MM.1S (cell line): ENCODE data around the gene NFAT5.
"Not testable (repeated sequence)": the region's sequence is repeated elsewhere in the genome, so short reads cannot be mapped to it uniquely, and the experiment has no call there.

Source experiments
- DNase-seq: peaks from one replicate; pipeline ENCODE4 v3.0.0-alpha.2; 2015
- H2AFZ ChIP-seq: fragments of 300-600 bp; sonication (generic); 2 replicates; pipeline ENCODE4 v1.6.0; 2016; ENCODE audit warnings: antibody characterized with exemption, low read length
- H3F3A ChIP-seq: fragments of 300-600 bp; sonication (generic); 2 replicates; pipeline ENCODE4 v1.6.1; 2016; ENCODE audit warnings: mild to moderate bottlenecking, antibody characterized with exemption, low read length, moderate library complexity, mixed read lengths; ENCODE audit not compliant: insufficient read depth
- H3K27ac ChIP-seq: fragments of 300-600 bp; sonication (generic); 2 replicates; pipeline ENCODE4 v1.5.1; 2016; ENCODE audit warnings: mild to moderate bottlenecking, low read length
- H3K27me3 ChIP-seq: fragments of 300-600 bp; sonication (generic); replicated peaks from 2 replicates; pipeline ENCODE4 v1.6.0; 2016; ENCODE audit warnings: low read length; ENCODE audit not compliant: insufficient read depth
- H3K36me3 ChIP-seq: fragments of 300-600 bp; sonication (generic); replicated peaks from 2 replicates; pipeline ENCODE4 v1.6.1; 2016; ENCODE audit warnings: mild to moderate bottlenecking, low read length, mixed read lengths; ENCODE audit not compliant: insufficient read depth
- H3K4me1 ChIP-seq: fragments of 300-600 bp; sonication (generic); 2 replicates; pipeline ENCODE4 v1.6.1; 2016; ENCODE audit warnings: low read length, mixed read lengths
- H3K4me2 ChIP-seq: fragments of 300-600 bp; sonication (generic); 2 replicates; pipeline ENCODE4 v1.6.0; 2016; ENCODE audit warnings: low read depth, low read length
- H3K4me3 ChIP-seq: fragments of 300-600 bp; sonication (generic); 2 replicates; pipeline ENCODE4 v1.5.1; 2016; ENCODE audit warnings: low read length, mixed read lengths
- H3K79me2 ChIP-seq: fragments of 300-600 bp; sonication (generic); 2 replicates; pipeline ENCODE4 v1.6.1; 2016; ENCODE audit warnings: mixed run types, low read length, mixed read lengths
- H3K9ac ChIP-seq: fragments of 300-600 bp; sonication (generic); 2 replicates; pipeline ENCODE4 v1.6.1; 2016; ENCODE audit warnings: low read length, mixed read lengths
- H3K9me2 ChIP-seq: fragments of 300-600 bp; sonication (generic); replicated peaks from 2 replicates; pipeline ENCODE4 v1.6.1; 2016; ENCODE audit warnings: mild to moderate bottlenecking, low read length, mixed read lengths; ENCODE audit not compliant: insufficient read depth
- H3K9me3 ChIP-seq: fragments of 300-600 bp; sonication (generic); replicated peaks from 2 replicates; pipeline ENCODE4 v1.6.1; 2016; ENCODE audit warnings: mild to moderate bottlenecking, low read length, mixed read lengths; ENCODE audit not compliant: insufficient read depth
- H4K20me1 ChIP-seq: fragments of 300-600 bp; sonication (generic); 2 replicates; pipeline ENCODE4 v1.6.1; 2016; ENCODE audit warnings: mild to moderate bottlenecking, low read length, moderate library complexity, mixed read lengths; ENCODE audit not compliant: insufficient read depth
- CTCF ChIP-seq: fragments of 300-600 bp; sonication (generic); IDR thresholded peaks from 2 replicates; pipeline ENCODE4 v1.5.1; 2016; ENCODE audit warnings: antibody characterized with exemption, low read length, mixed read lengths
- EZH2 ChIP-seq: fragments of 300-600 bp; sonication (generic); optimal IDR thresholded peaks from 2 replicates; pipeline ENCODE3; 2017; ENCODE audit warnings: low read depth, mild to moderate bottlenecking, antibody characterized with exemption, low read length, mixed read lengths
- EZH2phosphoT487 ChIP-seq: fragments of 300-600 bp; sonication (generic); IDR thresholded peaks from 2 replicates; pipeline ENCODE4 v1.6.1; 2018; ENCODE audit warnings: antibody characterized with exemption, low read length

Gene NFAT5

GRCh38 chr16:69581297-69581696 lies 15.5 kb downstream of the NFAT5 start:
- no peak overlapping the region for H3K27ac ChIP-seq
- H3K9me3 ChIP-seq, result no peaks in the 10 kb centered on the region
- no peak overlapping the region for H3K9ac ChIP-seq
- no peak overlapping the region for H2AFZ ChIP-seq
- no peak overlapping the region for H3K4me3 ChIP-seq
- H4K20me1 ChIP-seq, result no peaks in the 10 kb centered on the region
- TF ChIP-seq EZH2 (no peak), EZH2phosphoT487 (no peak), CTCF (no peak)
- H3F3A ChIP-seq, result no peaks in the 10 kb centered on the region
- no peak for DNase-seq
- H3K4me2 ChIP-seq, result no peak overlapping the region
- H3K36me3 ChIP-seq, result no peaks in the 10 kb centered on the region
- peaks cover 26% of the 10 kb centered on the region; the same call in 1 of the 2 replicates for H3K79me2 ChIP-seq
- H3K9me2 ChIP-seq, result no peaks in the 10 kb centered on the region
- no peaks in the 10 kb centered on the region for H3K27me3 ChIP-seq
- H3K4me1 ChIP-seq, result peaks cover 5% of the 10 kb centered on the region; the same call in 1 of the 2 replicates

GRCh38 chr16:69584493-69584892 lies 18.7 kb downstream of the NFAT5 start:
- not testable (repeated sequence) for H3F3A ChIP-seq, H4K20me1 ChIP-seq, H3K9me3 ChIP-seq, H2AFZ ChIP-seq, H3K36me3 ChIP-seq, H3K9me2 ChIP-seq, H3K27me3 ChIP-seq, H3K4me3 ChIP-seq, H3K27ac ChIP-seq, H3K4me2 ChIP-seq, DNase-seq, H3K9ac ChIP-seq, H3K4me1 ChIP-seq
- H3K79me2 ChIP-seq, result peaks cover 31% of the 10 kb centered on the region; the same call in 1 of the 2 replicates

DNA sequence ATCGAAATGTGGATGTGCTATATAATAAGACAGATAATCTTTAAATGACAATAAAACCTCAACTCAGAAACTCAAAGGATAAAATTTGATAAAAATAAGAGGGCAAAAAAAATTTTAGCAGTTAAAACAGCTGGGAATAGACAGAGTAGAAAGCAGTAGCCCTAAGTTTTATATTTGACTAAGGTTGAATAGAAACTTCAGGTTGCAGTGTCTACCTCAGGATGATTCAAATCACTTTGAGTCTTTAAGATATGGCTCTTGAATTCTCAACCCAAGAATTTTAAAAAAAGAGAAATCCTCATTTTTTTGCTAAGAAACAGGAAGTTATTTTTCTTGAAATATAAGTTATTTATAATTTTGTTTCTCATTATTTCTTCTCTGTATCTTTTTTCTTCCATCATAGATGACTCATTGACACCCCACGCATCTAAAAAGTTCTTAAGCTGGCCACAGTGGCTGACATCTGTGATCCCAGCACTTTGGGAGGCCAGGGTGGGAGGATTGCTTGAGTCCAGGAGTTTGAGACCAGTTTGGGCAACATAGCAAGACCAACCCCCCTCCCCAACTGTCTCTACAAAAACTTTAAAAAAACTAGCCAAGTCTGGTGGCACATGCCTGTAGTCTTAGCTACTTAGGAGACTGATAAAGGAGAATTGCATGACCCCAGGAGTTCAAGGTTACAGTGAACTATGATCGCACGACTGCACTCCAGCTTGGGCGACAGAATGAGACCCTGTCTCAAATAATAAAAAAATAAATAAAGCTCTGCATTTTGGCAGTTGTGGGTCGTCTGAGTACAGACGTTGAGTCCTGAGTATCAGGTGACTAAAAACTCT lies 23.9 kb downstream of the NFAT5 start:
- H2AFZ ChIP-seq, result no peak overlapping the region
- no peaks in the 10 kb centered on the region for H3F3A ChIP-seq
- no peak overlapping the region for H3K4me3 ChIP-seq
- no peaks in the 10 kb centered on the region for H3K36me3 ChIP-seq
- TF ChIP-seq EZH2, result no peak
- TF ChIP-seq EZH2phosphoT487, result no peak
- TF ChIP-seq CTCF, result no peak
- no peaks in the 10 kb centered on the region for H4K20me1 ChIP-seq
- H3K27ac ChIP-seq, result no peak overlapping the region
- DNase-seq, result no peak
- peaks cover 23% of the 10 kb centered on the region for H3K79me2 ChIP-seq
- no peak overlapping the region for H3K9ac ChIP-seq
- H3K4me1 ChIP-seq, result peaks cover 5% of the 10 kb centered on the region; the same call in 1 of the 2 replicates
- H3K4me2 ChIP-seq, result no peak overlapping the region
- no peaks in the 10 kb centered on the region for H3K9me3 ChIP-seq
- no peaks in the 10 kb centered on the region for H3K27me3 ChIP-seq
- no peaks in the 10 kb centered on the region for H3K9me2 ChIP-seq

GRCh38 chr16:69590590-69590989 lies 24.8 kb downstream of the NFAT5 start:
- no peaks in the 10 kb centered on the region for H3K9me2 ChIP-seq
- H3K4me3 ChIP-seq, result no peak overlapping the region
- H3K79me2 ChIP-seq, result peaks cover 23% of the 10 kb centered on the region
- no peak overlapping the region for H3K27ac ChIP-seq
- H3K36me3 ChIP-seq, result no peaks in the 10 kb centered on the region
- H2AFZ ChIP-seq, result no peak overlapping the region
- no peaks in the 10 kb centered on the region for H4K20me1 ChIP-seq
- no peaks in the 10 kb centered on the region for H3F3A ChIP-seq
- DNase-seq, result no peak
- TF ChIP-seq CTCF (no peak), EZH2phosphoT487 (no peak), EZH2 (no peak)
- H3K27me3 ChIP-seq, result no peaks in the 10 kb centered on the region
- no peak overlapping the region for H3K4me2 ChIP-seq
- no peak overlapping the region for H3K9ac ChIP-seq
- H3K4me1 ChIP-seq, result peaks cover under 1% of the 10 kb centered on the region; the same call in 1 of the 2 replicates
- H3K9me3 ChIP-seq, result no peaks in the 10 kb centered on the region
